Heart right ventricle (tissue), 16 donors: ENCODE results near the gene EHBP1. TPM values are rescaled to one million over a fixed set of nuclear protein-coding genes. Genes with fewer than 3 reads are reported as not detected.
A peak's percentile ranks its signal among the peaks of the same experiment; 100 is the strongest.

Experiments used
- ATAC-seq, 8 donors: fragments of 200-7000 bp; cut with Tn5 transposase; one replicate each; pipeline ENCODE4 v1.9.1; 2020; ENCODE audit warnings: mild to moderate bottlenecking in 8 of 8, moderate library complexity in 8 of 8, moderate number of reproducible peaks in 1 of 8
- DNase-seq, 2 donors: peaks; one replicate each; pipeline ENCODE4 v3.0.0-alpha.2; 2020
- H3K27ac ChIP-seq, 10 donors: fragments of 200-600 bp; sonication (generic) in 2 of 10; one replicate each; pipeline versions ENCODE4 v1.5.0 to v1.8.0; 2020 to 2022; ENCODE audit warnings: mild to moderate bottlenecking in 3 of 10
- H3K27me3 ChIP-seq, 7 donors: fragments of 200-600 bp; one replicate each; pipeline ENCODE4 v1.8.0; 2021 to 2022; ENCODE audit warnings: mild to moderate bottlenecking in 2 of 7
- H3K36me3 ChIP-seq, 9 donors: fragments of 200-600 bp; sonication (generic) in 1 of 9; one replicate each; pipeline versions ENCODE4 v1.5.0 to v1.8.0; 2020 to 2022; ENCODE audit warnings: mild to moderate bottlenecking in 2 of 9
- H3K4me1 ChIP-seq, 9 donors: fragments of 200-600 bp; sonication (generic) in 1 of 9; one replicate each; pipeline versions ENCODE4 v1.5.0 to v1.8.0; 2020 to 2022; ENCODE audit warnings: mild to moderate bottlenecking in 4 of 9
- H3K4me3 ChIP-seq, 10 donors: fragments of 200-600 bp; sonication (generic) in 2 of 10; one replicate each; pipeline versions ENCODE4 v1.5.0 to v1.8.0; 2020 to 2022; ENCODE audit warnings: mild to moderate bottlenecking in 7 of 10, moderate library complexity in 2 of 10
- H3K9me3 ChIP-seq, 11 donors: fragments of 200-600 bp in 10 of 11; sonication (generic) in 2 of 11; one replicate each; pipeline versions ENCODE4 v1.5.0 to v1.8.0; 2013 to 2022; ENCODE audit warnings: mild to moderate bottlenecking in 2 of 11, control low read depth in 1 of 11, moderate library complexity in 1 of 11
- WGBS, 2 donors: extraction: QIAGEN DNeasy Blood & Tissue Kit; methylation state at CpG; one replicate each; pipeline ENCODE4 v1.1.7; 2013; ENCODE audit warnings: inconsistent platforms in 1 of 2; 5-methylcytosine and 5-hydroxymethylcytosine counted together
- intact Hi-C, 10 donors: fragments of 100-400 bp; cut with DNase I; formaldehyde crosslinking; loops; one replicate each; pipeline versions ENCODE4 v1.11.1 to v1.14.2; 2022
- polyA plus RNA-seq, 2 donors: library from polyadenylated mRNA; stranded (reverse); fragments of 200-250 nt; gene quantifications; one replicate each; pipeline ENCODE4 v1.2.3, GENCODE V29; 2013
- total RNA-seq, 10 donors: library from RNA; stranded (reverse); fragmentation: NEBNext Ultra II Directional in 3 of 10; extraction: Animal tissue kit (Norgen Biotek cat#: 25700) in 3 of 10; gene quantifications; one replicate each; pipeline versions ENCODE4 v1.2.1 to v1.2.4, GENCODE V29; 2021 to 2023
- TF ChIP-seq, protein P1 (sequence below), 9 donors: fragments of 200-600 bp; sonication (generic) in 2 of 9; IDR thresholded peaks; one replicate each; pipeline versions ENCODE4 v1.5.0 to v1.8.0; 2021 to 2022; ENCODE audit warnings: antibody characterized with exemption in 9 of 9, mild to moderate bottlenecking in 5 of 9, moderate library complexity in 1 of 9
- donor health status: Arrhythmogenic right ventricular cardiomyopathy.
- donor health status: ischemic (EF 13 %, LVEDD 7.1; RV severe dilation, severe dysfunction).
- donor health status: healthy with polysubstance abuse.
- donor health status: DM: no; HTN: yes; CAD: no.
- donor health status: DM: no; HTN: no; CAD: no.
- donor health status: ischemic (EF 25% LVEDD 6.9; RV normal size, moderate dysfunction).
- donor health status: ischemic (EF 25% LVEDD 5.7; RV mildly dilated, moderate dysfunction).
- donor health status: healthy.
- donor health status: DM: yes; HTN: yes; CAD: no.
- donor health status: Ischemic cardiomyopathy.
- donor health status: ischemic (EF 35%, LVEDD 5.7; RV mildly dilated, moderate dysfunction).
- donor health status: nonischemic (EF 11% LVEDD 7.7; RV severe dilation, severe dysfunction).
- donor health status: DM: yes; HTN: yes; CAD: no.
- donor health status: PGD.
- donor health status: ischemic (EF 29% LVEDD 5.4; RV normal size, mild dysfunction).
- donor health status: nonischemic (EF 23%, LVEDD 6.1; RV moderate dilation, normal function).

Gene EHBP1
- total and polyA plus RNA-seq, 12 donors = 7.8 to 26.1 (median 20.1) TPM

DNA sequence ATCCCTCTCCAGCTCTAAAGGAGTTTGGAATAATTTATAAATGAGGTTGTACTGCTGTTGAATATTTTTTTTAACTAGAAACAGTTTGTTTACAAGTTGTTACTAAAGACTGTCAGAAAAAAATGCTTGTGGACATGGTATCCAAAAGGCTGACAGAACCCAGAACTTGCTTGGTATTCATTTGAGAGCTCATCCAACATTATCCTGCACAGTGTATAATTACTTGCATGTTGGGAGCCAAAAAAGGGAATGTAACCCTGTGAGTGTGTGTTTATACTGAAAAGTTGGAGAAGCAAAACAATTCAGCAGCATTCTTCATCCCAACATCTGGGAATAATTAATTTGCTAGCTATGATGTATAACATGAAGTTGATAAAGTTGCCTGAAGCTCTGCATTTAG, 42.1 kb upstream of the EHBP1 start:
- Histone ChIP-seq H3K9me3 (no peaks in the 10 kb centered on the region), H3K27me3 (no peaks in the 10 kb centered on the region), H3K27ac (peak overlapping the region in 3 of 10 donors; percentile 16 to 35 (median 29)), H3K4me1 (peaks cover 0 to 35% (median 15%) of the 10 kb centered on the region in 9 donors), H3K4me3 (no peak overlapping the region), H3K36me3 (no peaks in the 10 kb centered on the region)
- DNase-seq = no peak
- ATAC-seq = peak in 5 of 8 donors; percentile 50 to 67 (median 61)
- intact Hi-C loops = no loop called here
- TF ChIP-seq, protein P1, sequence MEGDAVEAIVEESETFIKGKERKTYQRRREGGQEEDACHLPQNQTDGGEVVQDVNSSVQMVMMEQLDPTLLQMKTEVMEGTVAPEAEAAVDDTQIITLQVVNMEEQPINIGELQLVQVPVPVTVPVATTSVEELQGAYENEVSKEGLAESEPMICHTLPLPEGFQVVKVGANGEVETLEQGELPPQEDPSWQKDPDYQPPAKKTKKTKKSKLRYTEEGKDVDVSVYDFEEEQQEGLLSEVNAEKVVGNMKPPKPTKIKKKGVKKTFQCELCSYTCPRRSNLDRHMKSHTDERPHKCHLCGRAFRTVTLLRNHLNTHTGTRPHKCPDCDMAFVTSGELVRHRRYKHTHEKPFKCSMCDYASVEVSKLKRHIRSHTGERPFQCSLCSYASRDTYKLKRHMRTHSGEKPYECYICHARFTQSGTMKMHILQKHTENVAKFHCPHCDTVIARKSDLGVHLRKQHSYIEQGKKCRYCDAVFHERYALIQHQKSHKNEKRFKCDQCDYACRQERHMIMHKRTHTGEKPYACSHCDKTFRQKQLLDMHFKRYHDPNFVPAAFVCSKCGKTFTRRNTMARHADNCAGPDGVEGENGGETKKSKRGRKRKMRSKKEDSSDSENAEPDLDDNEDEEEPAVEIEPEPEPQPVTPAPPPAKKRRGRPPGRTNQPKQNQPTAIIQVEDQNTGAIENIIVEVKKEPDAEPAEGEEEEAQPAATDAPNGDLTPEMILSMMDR (IDR thresholded peaks at IDR 0.05) = no peak

DNA sequence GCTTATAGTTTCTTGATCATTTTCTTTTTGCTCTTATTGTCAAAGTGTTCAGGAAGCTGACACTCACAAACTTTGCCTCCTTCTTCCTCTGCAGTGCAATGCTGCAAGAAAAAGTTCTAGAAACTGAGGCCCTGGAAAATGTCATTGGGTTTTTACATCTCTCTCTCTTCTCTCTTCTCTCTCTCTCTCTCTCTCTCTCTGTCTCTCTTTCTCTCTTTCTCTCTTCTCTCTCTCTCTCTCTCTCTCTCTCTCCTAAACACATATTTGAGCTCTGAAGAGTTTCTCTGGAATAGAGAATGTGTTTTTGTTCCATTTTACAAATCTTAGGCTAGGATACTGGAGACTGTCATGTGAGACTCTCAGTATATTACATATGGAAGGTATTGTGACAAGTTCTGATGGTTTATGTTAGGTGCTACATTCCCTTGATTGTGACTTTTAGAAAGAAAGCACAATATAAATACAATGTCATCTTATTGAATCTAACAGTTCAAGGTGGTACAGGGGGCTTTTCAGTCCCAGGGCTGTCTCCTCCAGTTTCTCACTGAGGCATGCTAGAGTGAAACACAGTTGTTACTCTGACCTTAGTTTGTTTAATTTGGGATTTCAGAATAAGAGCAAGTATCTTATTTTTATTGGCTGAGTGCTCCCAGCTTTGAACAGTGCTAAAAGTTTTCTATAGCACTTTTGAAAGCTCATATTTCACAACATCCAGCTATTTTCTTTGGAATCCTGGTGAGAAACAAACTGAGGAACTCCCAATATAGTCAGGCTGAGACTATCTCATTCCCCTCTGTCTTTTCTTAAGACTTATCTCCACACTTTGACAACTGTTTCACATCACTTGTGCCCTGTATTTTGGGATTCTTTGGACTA, 41.4 kb upstream of the EHBP1 start:
- Histone ChIP-seq H3K36me3 (no peaks in the 10 kb centered on the region), H3K27ac (peak overlapping the region in 5 of 10 donors; percentile 6 to 50 (median 29)), H3K27me3 (no peaks in the 10 kb centered on the region), H3K9me3 (no peaks in the 10 kb centered on the region), H3K4me1 (peaks cover 0 to 35% (median 15%) of the 10 kb centered on the region in 9 donors), H3K4me3 (no peak overlapping the region)
- TF ChIP-seq, protein P1 (IDR thresholded peaks at IDR 0.05) = no peak
- DNase-seq (no peak), ATAC-seq (peak in 6 of 8 donors; percentile 33 to 74 (median 50))
- intact Hi-C loops = no loop called here

DNA sequence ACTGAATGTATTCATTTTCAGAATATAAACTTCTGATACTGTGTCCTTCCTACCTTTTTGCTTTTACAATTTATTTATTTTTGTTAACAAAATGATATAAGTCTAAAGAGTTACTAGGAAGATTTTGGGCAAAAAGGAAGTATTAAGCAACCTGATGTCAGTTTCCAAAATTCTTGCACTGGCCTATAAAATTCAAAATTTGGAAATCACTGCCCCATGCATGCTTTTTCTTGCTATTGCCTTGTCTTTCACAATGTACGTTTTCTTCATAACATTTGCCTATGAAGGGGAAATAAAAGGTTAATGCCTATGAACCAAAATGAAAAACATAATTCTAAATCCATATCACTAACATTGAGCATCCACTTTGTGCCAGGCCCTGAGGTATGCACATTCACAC, 40.1 kb upstream of the EHBP1 start:
- peaks cover 0 to 30% (median 15%) of the 10 kb centered on the region in 9 donors for H3K4me1 ChIP-seq
- intact Hi-C loops = no loop called here
- DNase-seq = no peak
- WGBS, 2 donors = 75 to 77% methylated on average over 1 of the region's 1 CpG
- H3K36me3 ChIP-seq = no peaks in the 10 kb centered on the region
- no peaks in the 10 kb centered on the region for H3K9me3 ChIP-seq
- TF ChIP-seq, protein P1 (IDR thresholded peaks at IDR 0.05) = no peak
- H3K27me3 ChIP-seq = no peaks in the 10 kb centered on the region
- no peak overlapping the region for H3K4me3 ChIP-seq
- ATAC-seq = no peak
- no peak overlapping the region for H3K27ac ChIP-seq

DNA sequence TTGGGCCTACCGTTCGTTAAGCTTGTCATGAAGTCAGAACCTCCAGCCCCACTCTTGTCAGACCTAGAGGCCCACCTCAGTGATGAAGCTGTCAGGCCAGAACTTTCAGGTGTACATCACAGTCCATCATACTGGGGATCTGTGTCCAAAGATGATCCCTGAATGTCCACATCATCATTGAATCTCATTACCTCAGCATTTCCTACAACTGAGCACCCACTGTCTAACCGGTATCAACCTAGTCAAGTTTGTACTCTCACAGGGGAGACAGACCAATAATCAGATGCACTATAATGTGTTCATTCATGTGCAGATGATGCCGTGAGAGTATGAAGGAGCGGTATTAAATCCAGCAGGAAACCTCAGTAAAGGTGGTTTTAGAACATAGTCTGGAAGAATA, 36.3 kb upstream of the EHBP1 start:
- TF ChIP-seq, protein P1 (IDR thresholded peaks at IDR 0.05) = no peak
- WGBS, 2 donors = 79 to 98% methylated on average over 5 of the region's 5 CpGs
- H3K36me3 ChIP-seq = no peaks in the 10 kb centered on the region
- no peak for ATAC-seq
- DNase-seq = no peak
- H3K9me3 ChIP-seq = no peaks in the 10 kb centered on the region
- no peak overlapping the region for H3K27ac ChIP-seq
- intact Hi-C loops = no loop called here
- H3K4me3 ChIP-seq = no peak overlapping the region
- no peaks in the 10 kb centered on the region for H3K27me3 ChIP-seq
- peaks cover 0 to 20% (median 13%) of the 10 kb centered on the region in 9 donors for H3K4me1 ChIP-seq
